GM19351 (cell line): ENCODE measurements around the gene MZT2B.
"Not testable (repeated sequence)": the region's sequence is repeated elsewhere in the genome, so short reads cannot be mapped to it uniquely, and the experiment has no call there.

Experiments used
- ATAC-seq: cut with Tn5 transposase; IDR thresholded peaks from one replicate; pipeline ENCODE4 v1.9.1; 2021; ENCODE audit warnings: mild to moderate bottlenecking, moderate library complexity; ENCODE audit not compliant: unreplicated experiment

The MZT2B gene

DNA sequence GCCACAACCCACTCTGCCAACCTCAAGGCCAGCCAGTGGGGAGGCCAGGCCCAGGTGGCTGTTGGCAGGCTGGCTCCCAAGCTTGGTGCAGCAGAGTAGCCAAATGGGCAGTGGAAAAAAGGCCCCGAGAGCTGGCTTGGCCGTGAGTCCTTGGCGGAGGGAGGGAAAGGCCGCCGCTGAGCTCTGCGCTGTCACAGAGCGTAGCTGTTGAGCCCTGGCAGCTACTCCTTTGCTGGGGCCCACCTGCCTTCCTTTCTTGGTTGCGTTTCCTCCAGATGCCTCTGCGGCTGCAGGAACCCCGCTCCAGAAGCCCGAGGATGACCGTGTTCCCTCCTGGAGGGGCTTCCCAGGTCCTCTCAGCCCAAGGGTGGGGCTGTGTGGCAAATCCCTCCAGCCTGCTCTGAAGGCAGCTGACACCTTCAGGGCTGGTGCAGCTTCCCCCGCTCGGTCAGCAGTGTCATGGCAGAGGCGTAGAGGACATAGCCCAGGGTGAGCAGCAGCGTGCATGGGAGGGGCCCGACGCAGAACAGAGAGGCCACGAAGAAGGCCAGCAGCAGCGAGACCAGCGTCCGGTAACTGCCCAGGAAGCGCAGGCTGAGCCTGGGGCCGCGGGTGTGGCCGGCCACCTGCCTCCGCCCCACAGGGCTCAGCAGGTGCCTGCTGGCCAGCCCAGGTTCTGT is 29.8 kb upstream of the MZT2B start:
- not testable (repeated sequence) for ATAC-seq

DNA sequence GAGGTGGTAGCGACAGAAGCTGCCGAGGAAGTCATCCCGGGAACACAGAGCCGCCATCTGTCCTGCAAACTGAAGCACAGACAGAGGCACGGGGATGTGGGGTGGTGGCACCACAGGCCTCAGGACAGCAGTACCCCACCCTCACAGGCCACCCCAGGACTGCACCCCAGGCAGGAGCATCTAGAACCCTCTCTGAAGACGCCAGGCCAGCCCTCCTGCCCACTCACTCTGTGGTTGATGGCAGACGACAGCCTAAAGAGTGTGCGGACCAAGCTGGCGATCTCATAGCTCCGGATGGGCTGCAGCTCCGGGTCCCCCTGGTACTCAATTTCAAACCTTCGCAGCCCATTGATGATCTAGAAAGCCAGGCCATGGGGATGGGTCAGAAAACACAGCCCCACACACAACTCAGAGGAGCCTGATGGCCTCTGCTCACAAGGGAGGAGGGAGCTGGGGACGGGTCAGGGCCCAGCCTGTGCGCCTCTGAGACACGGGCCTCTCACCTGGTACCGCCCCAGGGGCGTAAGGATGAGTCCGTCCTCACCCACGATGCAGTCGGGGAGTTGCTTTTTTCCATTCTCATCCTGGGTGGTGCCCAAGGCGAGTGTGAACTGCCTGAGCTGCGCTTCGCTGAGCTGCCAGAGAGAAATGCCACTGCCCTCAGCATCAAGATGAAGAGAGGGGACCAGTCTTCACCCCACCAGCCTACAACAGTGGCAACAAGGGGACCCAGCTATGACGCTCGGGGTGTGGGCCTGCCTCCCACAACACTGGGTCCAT is 29.1 kb upstream of the MZT2B start:
- no peak for ATAC-seq

GRCh38 chr2:130153721-130154422 is 28.2 kb upstream of the MZT2B start:
- not testable (repeated sequence) for ATAC-seq

DNA sequence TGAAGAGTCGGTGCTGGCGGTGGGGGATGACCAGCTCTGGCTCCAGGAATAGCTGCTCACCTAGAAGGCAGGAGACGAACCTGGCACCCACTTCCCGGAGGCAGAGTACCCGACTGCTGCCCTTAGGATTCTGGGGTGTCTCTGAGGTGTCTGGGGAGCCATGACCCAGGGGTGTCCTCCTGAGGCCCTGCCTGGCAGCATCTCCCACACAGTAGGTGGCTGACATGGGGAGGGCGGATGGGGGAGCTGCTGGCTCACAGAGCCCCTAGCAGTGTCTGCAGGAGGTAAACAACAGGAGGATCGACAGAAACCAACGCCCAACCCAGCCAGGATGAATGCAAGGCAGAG is 27.7 kb upstream of the MZT2B start:
- ATAC-seq: not testable (repeated sequence)

- no peak for ATAC-seq
Measured at GRCh38 chr2:130154773-130155765, 27.0 kb upstream of the MZT2B start.

GRCh38 chr2:130155956-130156623 is 26.0 kb upstream of the MZT2B start:
- not testable (repeated sequence) for ATAC-seq

- no peak for ATAC-seq
Measured at GRCh38 chr2:130156624-130157004, 25.4 kb upstream of the MZT2B start.

DNA sequence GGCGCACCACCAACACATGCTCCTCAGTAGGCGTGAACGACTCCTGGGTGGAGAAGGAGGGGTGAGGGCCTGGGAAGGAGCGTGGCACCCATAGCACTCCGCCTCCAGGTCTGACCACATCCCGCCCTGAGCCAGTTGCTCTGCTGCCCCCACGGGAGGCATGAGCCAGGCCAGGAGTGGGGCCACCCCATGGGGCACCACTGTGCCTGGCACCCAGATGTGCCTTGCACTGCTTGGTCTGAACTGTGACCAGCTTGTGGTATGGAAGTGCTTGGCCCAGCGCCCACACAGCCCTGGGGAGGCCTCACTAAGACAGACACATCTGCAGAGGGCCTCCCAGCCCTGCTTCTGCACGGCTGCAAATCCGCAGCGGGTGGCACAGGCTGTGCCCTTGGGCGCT is 24.7 kb upstream of the MZT2B start:
- peak; percentile 32 for ATAC-seq

- ATAC-seq: peak; percentile 82
Measured at GRCh38 chr2:130157825-130158514, 24.1 kb upstream of the MZT2B start.

- ATAC-seq: no peak
Measured at GRCh38 chr2:130158631-130159030, 23.4 kb upstream of the MZT2B start.

DNA sequence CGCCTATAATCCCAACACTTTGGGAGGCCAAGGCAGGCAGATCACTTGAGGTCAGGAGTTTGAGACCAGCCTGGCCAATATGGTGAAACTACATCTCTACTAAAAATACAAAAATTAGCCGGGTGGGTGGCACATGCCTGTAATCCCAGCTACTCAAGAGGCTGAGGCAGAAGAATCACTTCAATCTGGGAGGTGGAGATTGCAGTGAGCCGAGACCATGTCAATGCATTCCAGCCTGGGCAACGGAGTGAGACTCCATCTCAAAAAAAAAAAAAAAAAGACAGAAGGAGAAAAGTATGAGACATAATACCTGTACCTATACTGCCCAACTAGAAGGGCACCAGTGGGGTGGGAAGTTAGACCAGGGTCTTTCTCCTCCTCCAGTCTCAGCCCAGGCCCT is 22.7 kb upstream of the MZT2B start:
- ATAC-seq: not testable (repeated sequence)

GRCh38 chr2:130160131-130160530 is 21.9 kb upstream of the MZT2B start:
- ATAC-seq: no peak

DNA sequence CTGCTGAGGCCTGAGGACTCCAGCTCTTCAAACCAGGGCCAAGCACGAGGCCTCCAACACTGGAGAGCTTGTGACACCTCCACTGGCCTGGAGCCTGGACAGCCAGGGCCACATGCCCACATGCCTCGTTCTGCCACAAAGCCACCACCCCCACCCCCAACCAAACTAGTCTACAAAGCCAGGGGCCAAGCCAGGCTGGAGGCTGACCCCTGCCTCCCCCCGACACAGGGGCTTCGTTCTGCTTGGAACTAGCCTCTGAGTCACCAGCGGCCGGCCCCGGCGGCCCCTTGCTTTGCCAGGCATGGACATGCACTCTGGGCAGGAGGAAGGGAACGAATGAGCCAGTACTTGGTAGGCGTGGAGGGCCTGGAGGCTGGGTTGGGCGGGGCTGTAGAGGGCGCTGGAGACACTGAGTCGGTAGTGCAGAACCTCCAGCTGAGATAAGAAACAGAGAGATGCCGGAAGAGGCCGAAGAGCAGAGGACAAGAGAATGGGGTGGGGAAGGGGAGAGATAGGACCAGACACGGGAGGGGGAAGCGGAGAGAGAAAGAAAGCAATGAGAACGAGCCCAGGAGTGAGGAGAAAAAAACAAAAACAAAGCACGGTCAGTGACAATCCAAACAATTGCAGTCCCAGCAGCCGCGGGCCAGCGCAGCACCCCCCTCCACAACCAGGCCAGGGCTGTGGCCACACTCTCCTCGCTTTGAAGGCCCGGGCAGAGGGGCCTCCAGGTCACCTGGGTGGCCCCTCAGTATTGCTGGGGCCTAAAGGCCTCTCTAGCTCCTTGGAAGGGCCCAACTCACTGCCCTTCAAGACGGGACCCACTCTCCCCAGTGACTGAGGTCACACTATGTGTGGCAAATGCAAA is 21.0 kb upstream of the MZT2B start:
- not testable (repeated sequence) for ATAC-seq

GRCh38 chr2:130162486-130162885 is 19.6 kb upstream of the MZT2B start:
- ATAC-seq: not testable (repeated sequence)

DNA sequence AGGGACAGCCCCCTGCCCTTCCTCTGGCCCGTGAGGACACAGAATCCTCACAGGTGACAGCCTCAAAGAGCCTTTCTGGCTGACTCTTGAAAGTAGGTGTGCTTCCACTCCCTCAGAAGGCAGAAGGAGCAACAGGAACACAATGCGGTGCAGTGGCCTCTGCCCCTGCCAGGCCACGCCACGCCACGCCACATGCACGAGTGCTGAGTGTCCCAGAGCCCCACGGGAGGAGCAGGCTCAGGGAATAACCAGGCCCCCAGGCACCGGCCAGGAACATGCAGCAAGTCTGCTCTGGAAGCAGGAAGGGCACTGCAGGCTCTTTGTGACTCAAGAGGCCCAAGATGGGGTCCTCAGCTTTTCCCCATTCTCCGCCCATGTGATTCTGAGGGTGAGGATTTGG is 19.1 kb upstream of the MZT2B start:
- ATAC-seq: no peak

GRCh38 chr2:130165293-130166016 is 16.6 kb upstream of the MZT2B start:
- no peak for ATAC-seq

GRCh38 chr2:130166611-130167010 is 15.5 kb upstream of the MZT2B start:
- not testable (repeated sequence) for ATAC-seq

GRCh38 chr2:130169163-130169562 is 12.9 kb upstream of the MZT2B start:
- not testable (repeated sequence) for ATAC-seq
